Measurements from ENCODE around the gene MTARC1.

GRCh38 chr1:220796530-220796929 lies 9.8 kb downstream of the MTARC1 start:
- TF ChIP-seq CTCF (IDR thresholded peaks at IDR 0.05; ENCODE audit: low read depth, low read length) (no peak), EZH2phosphoT487 (IDR thresholded peaks at IDR 0.05; ENCODE audit: low read depth) (no peak)
